ENCODE measurements around the gene MALRD1.

Gene MALRD1

GRCh38 chr10:19107406-19107805 is 58.8 kb downstream of the MALRD1 start:
- DNase-seq (ENCODE audit: low read depth in 2 of 2), result no peak

DNA sequence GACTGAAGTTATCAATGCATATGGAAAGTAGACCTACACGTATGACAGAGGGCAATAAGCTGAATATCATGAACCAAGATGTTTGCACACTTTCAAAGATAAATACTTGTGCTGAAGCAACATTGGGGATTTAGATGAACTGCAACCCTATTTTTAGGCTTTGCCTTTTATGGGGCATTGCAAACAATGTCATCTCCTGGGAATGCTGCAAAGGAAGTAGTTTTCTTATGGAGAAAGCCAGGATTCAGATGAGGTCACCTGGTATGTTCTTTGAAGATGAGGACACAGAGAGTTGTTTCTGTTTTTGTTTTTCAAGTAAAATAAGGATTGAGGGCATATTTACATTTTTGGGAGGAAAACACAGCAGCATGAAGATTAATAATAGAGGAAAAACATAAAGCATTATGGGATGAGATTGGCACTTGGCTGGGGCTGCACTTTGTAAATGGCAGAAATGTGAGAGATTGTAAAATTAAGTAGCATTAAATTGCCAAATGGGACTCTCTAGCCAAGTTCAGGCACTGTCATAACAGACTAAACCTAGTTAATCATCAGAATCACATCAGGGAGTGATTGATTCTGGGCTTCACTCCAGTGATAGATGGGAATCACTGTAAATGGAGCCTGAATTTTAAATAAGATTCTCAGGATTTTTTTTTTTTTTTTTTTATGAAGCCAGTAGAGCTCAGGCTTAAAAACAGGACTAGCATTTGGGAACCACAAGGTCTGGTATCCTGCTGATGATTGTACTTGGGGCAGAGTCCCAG is 63.1 kb downstream of the MALRD1 start:
- DNase-seq (ENCODE audit: low read depth in 2 of 2), result peak; percentile 13 to 20

GRCh38 chr10:19117438-19117837 is 68.8 kb downstream of the MALRD1 start:
- DNase-seq (ENCODE audit: low read depth in 2 of 2), result no peak

- DNase-seq (ENCODE audit: low read depth in 2 of 2), result no peak
Observed at GRCh38 chr10:19119191-19119590, 70.6 kb downstream of the MALRD1 start.

DNA sequence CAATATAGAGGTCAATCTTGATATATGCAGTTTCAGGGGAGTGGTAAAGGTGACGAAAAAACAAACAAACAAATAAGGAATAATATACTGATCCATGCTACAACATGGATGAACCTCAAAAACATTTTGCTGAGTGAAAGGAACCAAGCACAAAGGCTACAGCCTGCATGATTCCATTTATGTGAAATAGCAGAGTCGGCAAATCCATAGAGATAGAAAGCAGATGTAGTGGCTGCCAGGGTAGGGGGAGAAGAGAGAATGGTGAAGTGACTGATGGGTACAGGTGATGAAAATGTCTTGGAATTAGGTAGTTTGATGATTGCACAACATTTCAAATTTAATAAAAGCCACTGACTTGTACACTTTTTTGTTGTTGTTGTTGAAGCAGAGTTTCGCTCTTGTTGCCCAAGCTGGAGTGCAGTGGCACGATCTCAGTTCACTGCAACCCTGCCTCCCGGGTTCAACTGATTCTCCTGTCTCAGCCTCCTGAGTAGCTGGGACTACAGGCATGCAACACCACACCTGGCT is 71.8 kb downstream of the MALRD1 start:
- DNase-seq (ENCODE audit: low read depth in 2 of 2), result no peak

DNA sequence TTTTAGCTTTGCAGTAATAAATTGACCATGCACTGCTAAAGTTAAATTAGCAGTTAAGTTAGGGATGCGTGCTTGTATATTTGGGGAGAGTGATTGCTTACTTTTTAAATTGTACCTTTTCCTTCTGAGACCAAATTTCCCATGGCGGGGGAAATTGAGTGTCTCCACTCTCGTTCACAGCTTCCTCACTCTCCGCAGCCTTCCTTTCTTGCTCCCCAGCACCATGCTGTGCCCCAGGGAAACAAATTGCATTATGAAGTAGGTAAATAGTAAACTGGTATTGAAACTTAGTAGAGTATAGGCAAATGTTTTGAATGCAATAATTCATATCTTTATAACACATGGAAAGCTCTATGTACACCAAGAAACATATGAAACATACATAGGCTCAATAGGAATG is 85.4 kb downstream of the MALRD1 start:
- no peak for DNase-seq (ENCODE audit: low read depth in 2 of 2)

- no peak for DNase-seq (ENCODE audit: low read depth in 2 of 2)
Observed at GRCh38 chr10:19142967-19143366, 94.4 kb downstream of the MALRD1 start.

- DNase-seq (ENCODE audit: low read depth in 2 of 2), result no peak
Observed at GRCh38 chr10:19144206-19144605, 95.6 kb downstream of the MALRD1 start.

GRCh38 chr10:19154375-19154774 is 105.8 kb downstream of the MALRD1 start:
- no peak for DNase-seq (ENCODE audit: low read depth in 2 of 2)

DNA sequence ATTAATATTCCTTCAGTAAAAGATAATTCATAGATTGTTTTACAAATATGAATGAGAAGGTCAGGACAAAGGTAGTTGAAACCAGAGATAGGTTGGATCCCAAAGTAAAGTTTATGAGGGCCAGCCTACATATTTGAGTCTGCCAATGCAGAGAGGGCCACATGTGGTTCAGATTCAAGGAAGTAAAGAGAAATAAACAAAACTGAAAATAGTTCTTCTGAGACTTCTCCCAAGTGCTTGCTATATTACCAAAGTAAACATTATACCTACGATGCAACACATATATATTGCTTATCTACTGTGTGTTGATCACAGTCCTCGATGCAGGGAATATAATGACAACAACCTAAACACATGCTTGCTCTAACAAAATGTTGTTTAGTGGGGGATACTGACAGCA is 109.8 kb downstream of the MALRD1 start:
- DNase-seq (ENCODE audit: low read depth in 2 of 2), result no peak

DNA sequence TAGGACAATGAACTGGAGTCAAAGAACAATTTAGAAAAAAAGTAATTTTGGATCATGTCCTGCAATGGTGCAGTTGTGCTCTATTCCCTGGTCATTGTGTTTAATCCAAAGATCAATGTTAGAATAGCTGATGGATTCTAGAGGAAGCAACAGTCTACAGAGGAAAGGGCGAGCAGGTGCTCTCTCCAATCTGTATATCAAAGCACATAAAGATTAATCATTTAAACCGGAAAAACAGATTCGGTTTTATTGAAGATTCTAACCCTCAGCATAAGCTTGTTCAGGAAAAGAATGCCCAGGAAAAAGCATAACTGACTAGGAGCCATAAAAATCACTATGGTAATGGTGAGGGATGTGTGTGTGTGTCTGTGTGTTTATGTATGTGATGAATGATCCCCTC is 110.3 kb downstream of the MALRD1 start:
- DNase-seq (ENCODE audit: low read depth in 2 of 2), result no peak

DNA sequence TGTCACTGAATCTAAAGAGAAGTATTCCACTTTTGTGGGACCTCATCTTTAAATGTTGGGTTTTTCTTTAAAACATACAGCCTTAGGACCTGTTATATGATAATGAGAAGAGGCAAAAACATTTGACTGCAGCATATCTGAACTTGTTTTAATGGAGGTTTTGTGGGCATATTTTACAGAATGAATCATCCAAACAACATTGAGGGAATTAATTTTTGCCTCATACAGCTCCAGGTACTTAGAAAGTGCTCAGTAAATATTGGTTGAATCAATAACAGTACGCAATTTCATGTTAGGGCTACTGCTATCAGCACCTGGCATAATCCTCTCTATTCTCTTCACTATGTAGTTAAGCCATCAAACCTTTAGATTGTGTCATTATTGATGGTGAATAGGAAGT is 115.9 kb downstream of the MALRD1 start:
- no peak for DNase-seq (ENCODE audit: low read depth in 2 of 2)

- no peak for DNase-seq (ENCODE audit: low read depth in 2 of 2)
Observed at GRCh38 chr10:19168584-19168983, 120.0 kb downstream of the MALRD1 start.

- DNase-seq (ENCODE audit: low read depth in 2 of 2), result no peak
Observed at GRCh38 chr10:19169041-19169440, 120.4 kb downstream of the MALRD1 start.

DNA sequence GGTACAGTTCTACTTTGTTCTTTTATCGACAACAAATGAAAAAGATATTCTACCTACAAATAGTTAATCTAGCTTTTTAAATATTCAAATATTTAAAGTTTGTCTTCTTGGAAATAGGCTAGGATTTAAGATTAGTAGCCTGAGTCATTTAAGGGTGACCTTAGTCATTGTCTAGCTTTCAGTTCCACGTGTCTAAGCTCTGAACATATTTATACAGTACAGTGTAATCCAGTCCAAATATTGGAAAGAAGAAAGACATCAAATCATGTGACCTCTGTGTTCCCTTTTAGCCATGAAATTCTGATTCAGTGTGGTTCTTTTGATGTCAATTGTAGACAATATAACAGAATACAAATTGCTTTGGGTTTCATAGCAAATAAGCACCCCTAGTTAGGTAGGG is 121.1 kb downstream of the MALRD1 start:
- DNase-seq (ENCODE audit: low read depth in 2 of 2), result no peak

DNA sequence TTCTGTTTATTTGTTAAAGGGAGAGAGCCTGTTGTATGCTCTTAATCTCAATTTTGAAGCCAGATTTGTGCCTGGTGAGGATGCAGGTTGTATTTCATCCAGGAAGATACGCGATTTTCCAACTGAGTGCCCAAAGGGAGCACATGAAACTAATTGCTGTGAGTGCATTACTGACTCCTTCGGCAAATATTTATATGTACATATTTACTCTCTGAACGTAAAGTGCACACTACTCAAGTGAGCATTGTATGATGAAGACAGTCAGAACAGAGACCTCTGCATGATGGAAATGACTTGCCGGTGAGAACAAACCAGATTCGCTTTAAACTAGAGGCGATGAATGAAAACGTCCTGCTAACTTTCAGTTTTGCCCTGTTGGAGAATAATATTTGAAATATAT is 130.1 kb downstream of the MALRD1 start:
- no peak for DNase-seq (ENCODE audit: low read depth in 2 of 2)

GRCh38 chr10:19184891-19185290 is 136.3 kb downstream of the MALRD1 start:
- no peak for DNase-seq (ENCODE audit: low read depth in 2 of 2)

DNA sequence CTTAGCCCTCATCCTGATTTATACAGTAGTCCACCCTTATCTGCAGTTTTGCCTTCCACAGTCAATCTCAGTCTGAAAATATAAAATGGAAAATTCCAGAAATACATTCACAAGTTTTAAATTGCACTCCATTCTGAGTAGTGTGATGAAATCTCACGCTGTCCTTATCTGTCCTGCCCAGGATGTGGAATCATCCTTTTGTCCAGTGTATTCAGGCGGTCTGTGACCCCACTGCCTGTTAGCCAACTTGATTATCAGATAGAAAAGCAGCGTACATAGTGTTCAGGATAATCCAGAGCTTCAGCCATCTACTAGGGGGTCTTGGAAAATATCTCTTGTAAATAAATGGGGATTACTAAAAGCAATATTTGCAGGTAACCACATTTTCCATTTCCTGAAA is 146.3 kb downstream of the MALRD1 start:
- no peak for DNase-seq (ENCODE audit: low read depth in 2 of 2)

DNA sequence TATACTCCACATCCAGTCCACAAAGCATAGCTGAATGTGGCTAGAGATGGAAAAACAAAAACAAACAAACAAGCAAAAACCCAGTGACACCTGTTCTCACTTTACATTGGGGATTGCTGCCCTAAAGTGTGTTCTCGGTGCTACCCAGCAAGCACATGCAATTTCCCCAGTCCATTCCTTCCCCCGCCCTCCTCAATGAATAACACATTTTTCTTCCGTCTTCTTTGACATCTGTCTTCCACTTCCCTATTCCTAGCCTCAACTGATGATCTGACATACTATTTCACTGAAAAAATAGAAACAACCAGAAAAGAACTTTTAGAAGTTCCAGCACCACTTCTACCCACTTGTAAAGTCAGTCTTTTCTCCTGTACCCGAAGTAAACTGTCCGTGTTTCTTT is 147.1 kb downstream of the MALRD1 start:
- DNase-seq (ENCODE audit: low read depth in 2 of 2), result no peak

- DNase-seq (ENCODE audit: low read depth in 2 of 2), result no peak
Observed at GRCh38 chr10:19200211-19200610, 151.6 kb downstream of the MALRD1 start.

- DNase-seq (ENCODE audit: low read depth in 2 of 2), result peak; percentile 12 to 23
Observed at GRCh38 chr10:19204246-19204917, 155.8 kb downstream of the MALRD1 start.

GRCh38 chr10:19209319-19209718 is 160.7 kb downstream of the MALRD1 start:
- DNase-seq (ENCODE audit: low read depth in 2 of 2), result no peak

- DNase-seq (ENCODE audit: low read depth in 2 of 2), result no peak
Observed at GRCh38 chr10:19212590-19212989, 164.0 kb downstream of the MALRD1 start.

All from fibroblast of skin of left quadriceps (primary cell).